ENCODE data around the gene ANKRD44.

Gene ANKRD44

DNA sequence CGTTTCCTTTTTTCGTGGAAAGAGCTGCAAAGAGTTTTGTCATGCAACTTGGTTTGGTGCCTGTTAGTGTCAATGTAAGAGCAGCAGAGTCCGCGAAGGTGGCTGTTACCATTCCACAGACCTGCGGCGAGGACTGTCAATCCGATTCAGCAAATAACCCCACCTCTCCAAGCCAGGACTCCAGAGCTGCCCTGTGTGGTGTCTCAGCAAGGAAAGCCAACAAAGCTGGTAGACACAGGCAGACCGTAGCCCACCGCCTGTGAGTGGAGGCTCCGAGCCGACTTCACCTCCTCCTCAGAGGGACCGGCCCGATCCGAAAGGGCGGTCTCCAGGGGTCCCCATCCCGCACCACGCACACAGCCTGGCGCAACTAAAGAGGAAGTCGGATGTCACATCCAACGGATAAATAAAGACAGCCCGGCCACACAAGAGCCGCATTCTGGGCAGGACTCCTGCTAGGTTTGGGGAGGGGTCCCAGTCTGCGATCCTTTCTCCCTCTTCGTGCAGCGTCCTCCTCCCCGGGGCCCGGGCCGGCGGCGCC lies 819 bp downstream of the ANKRD44 start:
- H3K4me3 ChIP-seq (ENCODE audit: low read depth, low read length), result peak overlapping the region; percentile 57
- TF ChIP-seq, protein P1, sequence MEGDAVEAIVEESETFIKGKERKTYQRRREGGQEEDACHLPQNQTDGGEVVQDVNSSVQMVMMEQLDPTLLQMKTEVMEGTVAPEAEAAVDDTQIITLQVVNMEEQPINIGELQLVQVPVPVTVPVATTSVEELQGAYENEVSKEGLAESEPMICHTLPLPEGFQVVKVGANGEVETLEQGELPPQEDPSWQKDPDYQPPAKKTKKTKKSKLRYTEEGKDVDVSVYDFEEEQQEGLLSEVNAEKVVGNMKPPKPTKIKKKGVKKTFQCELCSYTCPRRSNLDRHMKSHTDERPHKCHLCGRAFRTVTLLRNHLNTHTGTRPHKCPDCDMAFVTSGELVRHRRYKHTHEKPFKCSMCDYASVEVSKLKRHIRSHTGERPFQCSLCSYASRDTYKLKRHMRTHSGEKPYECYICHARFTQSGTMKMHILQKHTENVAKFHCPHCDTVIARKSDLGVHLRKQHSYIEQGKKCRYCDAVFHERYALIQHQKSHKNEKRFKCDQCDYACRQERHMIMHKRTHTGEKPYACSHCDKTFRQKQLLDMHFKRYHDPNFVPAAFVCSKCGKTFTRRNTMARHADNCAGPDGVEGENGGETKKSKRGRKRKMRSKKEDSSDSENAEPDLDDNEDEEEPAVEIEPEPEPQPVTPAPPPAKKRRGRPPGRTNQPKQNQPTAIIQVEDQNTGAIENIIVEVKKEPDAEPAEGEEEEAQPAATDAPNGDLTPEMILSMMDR (IDR thresholded peaks at IDR 0.05; ENCODE audit: control insufficient read depth, extremely low read depth, insufficient read depth), result no peak
- DNase-seq (ENCODE audit: low read depth), result no peak

DNA sequence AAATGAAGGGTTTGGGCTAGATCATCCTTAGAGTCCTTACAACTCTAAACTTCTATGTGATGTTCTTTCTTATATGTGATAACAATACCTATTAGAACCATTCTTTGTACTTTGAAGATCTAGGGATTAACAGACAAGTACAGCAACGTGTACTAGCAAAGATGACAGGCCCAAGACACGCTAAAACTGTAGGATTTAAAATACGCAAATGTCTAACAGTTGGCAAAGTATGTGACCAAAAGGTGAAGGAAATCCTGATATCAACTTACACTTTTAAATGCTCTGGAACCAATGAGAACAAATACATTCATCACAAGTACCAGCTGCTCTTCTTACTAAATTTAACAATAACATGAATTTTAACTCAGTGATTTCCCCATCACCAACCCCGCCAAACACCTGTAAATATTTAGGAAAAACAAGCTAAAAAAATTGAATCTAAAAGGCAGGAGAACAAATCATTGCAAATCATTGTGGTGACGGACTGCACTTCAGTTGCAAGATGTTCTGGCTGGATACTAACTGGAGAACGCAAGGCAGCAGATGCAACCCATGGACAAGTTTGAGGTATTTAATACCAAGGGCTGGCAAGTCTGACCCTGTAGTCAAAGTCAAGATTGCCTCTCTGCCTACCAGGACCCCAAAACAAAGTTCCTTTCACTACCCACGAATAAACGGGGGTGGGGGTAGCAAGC lies 1.4 kb downstream of the ANKRD44 start:
- DNase-seq (ENCODE audit: low read depth), result no peak
- no peak overlapping the region for H3K4me3 ChIP-seq (ENCODE audit: low read depth, low read length)
- TF ChIP-seq, protein P1 (IDR thresholded peaks at IDR 0.05; ENCODE audit: control insufficient read depth, extremely low read depth, insufficient read depth), result no peak

DNA sequence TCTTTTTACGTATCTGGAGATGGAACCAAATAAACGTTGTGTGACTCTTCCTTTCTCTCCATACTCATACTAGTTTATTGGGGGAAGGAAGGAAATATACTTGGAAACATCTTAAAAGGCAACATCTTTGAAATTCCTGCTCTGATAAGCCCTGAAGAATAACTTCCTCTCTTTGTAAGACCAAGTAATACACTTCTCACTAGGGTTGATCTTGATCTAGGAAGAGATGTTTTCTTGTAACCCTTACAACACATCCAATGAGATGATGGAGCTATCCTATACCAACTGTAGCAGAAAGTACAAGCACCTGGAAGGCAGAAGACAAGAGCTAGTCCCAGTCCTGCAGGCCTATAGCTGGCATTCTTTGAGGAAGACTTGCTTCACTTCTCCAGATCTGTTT lies 2.0 kb downstream of the ANKRD44 start:
- no peak overlapping the region for H3K4me3 ChIP-seq (ENCODE audit: low read depth, low read length)
- TF ChIP-seq, protein P1 (IDR thresholded peaks at IDR 0.05; ENCODE audit: control insufficient read depth, extremely low read depth, insufficient read depth), result no peak
- DNase-seq (ENCODE audit: low read depth), result no peak

DNA sequence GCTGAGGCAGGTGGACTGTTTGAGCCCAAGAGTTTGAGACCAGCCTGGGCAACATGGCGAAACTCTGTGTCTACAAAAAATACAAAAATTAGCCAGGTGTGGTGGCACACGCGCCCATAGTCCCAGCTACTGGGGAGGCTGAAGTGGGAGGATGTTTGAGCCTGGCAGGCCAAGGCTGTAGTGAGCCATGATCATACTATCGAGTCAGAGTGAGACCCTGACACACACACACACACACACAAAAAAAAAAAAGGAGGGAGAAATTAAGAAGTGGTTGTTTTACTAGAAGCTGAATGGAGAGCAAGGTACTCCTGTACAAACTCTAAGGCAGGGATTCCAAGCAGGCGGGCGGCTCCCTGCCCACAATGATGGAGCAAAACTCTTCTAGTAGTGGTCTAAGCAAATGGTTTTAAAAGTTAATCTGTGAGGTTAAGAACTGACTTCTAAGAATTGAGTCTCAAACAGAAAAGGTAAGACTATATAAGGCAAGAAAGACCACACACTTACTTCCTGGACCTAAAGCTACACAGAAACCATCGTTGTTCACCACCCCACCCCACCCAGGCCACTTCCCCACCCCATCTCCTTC lies 2.6 kb downstream of the ANKRD44 start:
- H3K4me3 ChIP-seq (ENCODE audit: low read depth, low read length), result no peak overlapping the region
- TF ChIP-seq, protein P1 (IDR thresholded peaks at IDR 0.05; ENCODE audit: control insufficient read depth, extremely low read depth, insufficient read depth), result no peak
- no peak for DNase-seq (ENCODE audit: low read depth)

DNA sequence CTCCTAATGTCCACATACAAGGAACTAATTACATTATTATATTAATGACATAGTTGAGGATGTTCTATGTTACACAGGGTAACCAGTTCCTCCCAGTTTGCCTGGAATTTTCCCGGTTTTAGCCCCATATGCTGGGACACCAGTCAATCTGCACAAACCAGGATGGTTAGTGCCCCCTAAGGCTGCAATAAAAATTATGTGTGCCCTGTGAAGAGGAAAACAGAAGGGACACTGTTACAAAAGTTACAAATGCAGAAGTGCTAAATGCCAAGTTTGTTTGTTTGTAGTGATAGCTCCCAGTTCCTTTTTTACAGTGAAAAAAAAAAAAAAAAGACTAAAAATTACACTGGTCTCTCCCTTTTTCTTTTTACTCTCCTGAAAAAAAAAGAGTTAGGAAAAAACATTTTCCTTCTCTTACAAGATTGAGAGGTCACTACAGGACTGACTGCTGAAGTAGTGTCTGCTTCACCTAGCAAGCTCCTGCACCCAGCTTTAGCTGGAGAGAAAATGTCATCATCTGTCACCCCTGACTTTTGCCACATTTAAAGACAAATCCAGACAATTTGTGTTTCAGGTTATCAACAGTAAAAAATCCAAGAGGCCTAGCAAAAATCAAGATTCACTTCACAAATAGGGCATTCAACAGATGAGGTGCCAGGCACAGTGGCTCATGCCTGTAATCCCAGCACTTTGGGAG lies 3.2 kb downstream of the ANKRD44 start:
- H3K4me3 ChIP-seq (ENCODE audit: low read depth, low read length), result no peak overlapping the region
- DNase-seq (ENCODE audit: low read depth), result no peak
- TF ChIP-seq, protein P1 (IDR thresholded peaks at IDR 0.05; ENCODE audit: control insufficient read depth, extremely low read depth, insufficient read depth), result 0 out of 2 replicates have a peak, but pooled peaks have one; percentile 8

DNA sequence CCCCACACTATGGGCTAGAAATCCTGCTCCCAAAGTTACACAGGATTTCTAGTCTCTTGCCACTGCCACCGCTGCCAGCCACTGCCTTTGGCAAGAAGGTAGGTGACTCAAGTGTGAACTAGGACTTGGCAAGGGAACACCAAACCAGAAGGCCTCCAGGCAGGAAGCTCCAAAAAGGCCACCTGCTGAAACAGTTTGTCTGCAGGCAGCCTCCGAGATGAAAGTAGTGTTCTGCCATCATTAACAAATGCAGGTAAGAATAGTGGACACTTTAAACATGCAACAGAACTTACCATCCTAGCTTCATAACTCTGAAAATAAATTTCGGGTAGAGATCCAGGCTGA lies 3.9 kb downstream of the ANKRD44 start:
- no peak overlapping the region for H3K4me3 ChIP-seq (ENCODE audit: low read depth, low read length)
- TF ChIP-seq, protein P1 (IDR thresholded peaks at IDR 0.05; ENCODE audit: control insufficient read depth, extremely low read depth, insufficient read depth), result no peak
- peak; percentile 77 for DNase-seq (ENCODE audit: low read depth)
